Sigmoid colon (tissue), 4 donors: ENCODE results near the gene SULF2.

Source experiments
- EP300 ChIP-seq, 4 donors: sonication (generic); formaldehyde crosslinking; IDR thresholded peaks; one replicate each; pipeline ENCODE4 v1.6.1; 2017; ENCODE audit warnings: antibody characterized with exemption in 4 of 4
- POLR2AphosphoS5 ChIP-seq, 4 donors: sonication (generic); formaldehyde crosslinking; IDR thresholded peaks; one replicate each; pipeline ENCODE4 v1.6.1; 2017; ENCODE audit warnings: antibody characterized with exemption in 4 of 4
- TF ChIP-seq, protein P1 (sequence below), 4 experiments: fragments of 450-650 bp in 3 of 4; fragments of 200-600 bp in 1 of 4; IDR thresholded peaks; one replicate each; pipeline ENCODE4 v1.5.1; 2016 to 2019; ENCODE audit warnings: antibody characterized with exemption in 4 of 4, mild to moderate bottlenecking in 3 of 4, moderate library complexity in 2 of 4

DNA sequence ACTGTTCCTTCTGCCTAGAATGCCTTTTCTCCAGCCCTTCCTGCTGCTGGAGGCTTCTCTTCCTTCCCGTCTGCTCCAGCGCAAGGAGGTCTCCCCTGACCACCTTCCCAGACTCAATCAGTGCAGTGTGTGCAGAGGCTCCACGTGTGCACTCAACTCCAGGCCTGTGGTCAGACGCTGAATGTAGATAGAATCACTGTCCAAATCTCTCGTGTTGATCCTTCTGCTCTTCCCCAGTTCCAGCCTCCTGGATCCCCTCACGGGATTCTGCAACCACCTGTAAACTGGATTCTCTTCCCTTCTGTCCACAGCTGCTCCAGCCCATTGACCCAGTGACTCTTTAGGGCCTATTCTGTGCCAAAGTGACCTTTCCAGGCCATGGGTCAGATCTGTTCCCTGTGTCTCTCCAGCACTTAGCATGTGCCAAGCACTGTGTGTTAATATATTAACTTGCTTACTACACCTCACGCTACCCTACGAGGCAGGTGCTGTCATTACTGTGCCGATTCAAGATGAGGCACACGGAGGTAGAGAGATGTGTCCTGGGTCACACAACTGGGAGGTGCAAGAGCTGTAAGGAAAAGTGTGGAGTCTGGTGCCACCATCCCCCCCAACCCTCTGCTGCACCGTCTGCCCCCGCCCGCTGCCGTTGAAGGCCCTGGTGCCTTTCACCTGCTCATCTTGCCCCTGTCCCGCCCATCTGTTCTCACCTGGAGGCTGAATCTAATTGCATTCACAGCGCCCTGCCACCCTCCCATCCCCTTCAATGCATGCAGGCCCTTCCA is 112.2 kb downstream of the SULF2 start:
- TF ChIP-seq, protein P1, sequence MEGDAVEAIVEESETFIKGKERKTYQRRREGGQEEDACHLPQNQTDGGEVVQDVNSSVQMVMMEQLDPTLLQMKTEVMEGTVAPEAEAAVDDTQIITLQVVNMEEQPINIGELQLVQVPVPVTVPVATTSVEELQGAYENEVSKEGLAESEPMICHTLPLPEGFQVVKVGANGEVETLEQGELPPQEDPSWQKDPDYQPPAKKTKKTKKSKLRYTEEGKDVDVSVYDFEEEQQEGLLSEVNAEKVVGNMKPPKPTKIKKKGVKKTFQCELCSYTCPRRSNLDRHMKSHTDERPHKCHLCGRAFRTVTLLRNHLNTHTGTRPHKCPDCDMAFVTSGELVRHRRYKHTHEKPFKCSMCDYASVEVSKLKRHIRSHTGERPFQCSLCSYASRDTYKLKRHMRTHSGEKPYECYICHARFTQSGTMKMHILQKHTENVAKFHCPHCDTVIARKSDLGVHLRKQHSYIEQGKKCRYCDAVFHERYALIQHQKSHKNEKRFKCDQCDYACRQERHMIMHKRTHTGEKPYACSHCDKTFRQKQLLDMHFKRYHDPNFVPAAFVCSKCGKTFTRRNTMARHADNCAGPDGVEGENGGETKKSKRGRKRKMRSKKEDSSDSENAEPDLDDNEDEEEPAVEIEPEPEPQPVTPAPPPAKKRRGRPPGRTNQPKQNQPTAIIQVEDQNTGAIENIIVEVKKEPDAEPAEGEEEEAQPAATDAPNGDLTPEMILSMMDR (IDR thresholded peaks at IDR 0.05) = no peak
- TF ChIP-seq POLR2AphosphoS5 (IDR thresholded peaks at IDR 0.05) (no peak), EP300 (IDR thresholded peaks at IDR 0.05) (no peak)
